ENCODE data around the gene GLP1R. TPM values are rescaled to one million over a fixed set of nuclear protein-coding genes. Genes with fewer than 3 reads are reported as not detected.

The GLP1R gene
- total and polyA plus RNA-seq, 8 donors: 0.26 to 0.85 (median 0.67) TPM; not detected in 1

DNA sequence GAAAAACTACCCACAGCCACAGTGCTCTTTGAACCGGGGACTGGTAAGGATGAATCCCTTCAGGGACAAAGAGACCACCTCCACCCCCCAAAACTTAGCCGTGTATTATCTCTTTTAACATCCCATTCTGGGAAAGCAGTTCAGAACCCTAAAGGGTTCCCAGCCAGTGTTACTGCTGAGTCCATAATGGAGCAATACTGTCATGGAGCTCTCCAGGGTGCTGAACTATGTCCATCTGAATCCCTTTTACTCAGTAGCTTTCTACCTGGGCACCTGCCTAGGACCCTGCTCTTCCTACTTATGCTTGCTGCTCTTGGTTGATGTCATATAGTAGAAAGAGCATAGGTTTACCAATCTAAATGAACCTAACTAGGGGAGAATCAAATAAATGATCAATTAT lies 88.7 kb downstream of the GLP1R start:
- Histone ChIP-seq H3K27me3 (no peaks in the 10 kb centered on the region), H3K36me3 (no peaks in the 10 kb centered on the region), H3K4me3 (no peak overlapping the region), H3K4me1 (no peaks in the 10 kb centered on the region), H3K27ac (no peak overlapping the region), H3K9me3 (peaks cover 0 to 6% of the 10 kb centered on the region in 2 donors)
- TF ChIP-seq, protein P1, sequence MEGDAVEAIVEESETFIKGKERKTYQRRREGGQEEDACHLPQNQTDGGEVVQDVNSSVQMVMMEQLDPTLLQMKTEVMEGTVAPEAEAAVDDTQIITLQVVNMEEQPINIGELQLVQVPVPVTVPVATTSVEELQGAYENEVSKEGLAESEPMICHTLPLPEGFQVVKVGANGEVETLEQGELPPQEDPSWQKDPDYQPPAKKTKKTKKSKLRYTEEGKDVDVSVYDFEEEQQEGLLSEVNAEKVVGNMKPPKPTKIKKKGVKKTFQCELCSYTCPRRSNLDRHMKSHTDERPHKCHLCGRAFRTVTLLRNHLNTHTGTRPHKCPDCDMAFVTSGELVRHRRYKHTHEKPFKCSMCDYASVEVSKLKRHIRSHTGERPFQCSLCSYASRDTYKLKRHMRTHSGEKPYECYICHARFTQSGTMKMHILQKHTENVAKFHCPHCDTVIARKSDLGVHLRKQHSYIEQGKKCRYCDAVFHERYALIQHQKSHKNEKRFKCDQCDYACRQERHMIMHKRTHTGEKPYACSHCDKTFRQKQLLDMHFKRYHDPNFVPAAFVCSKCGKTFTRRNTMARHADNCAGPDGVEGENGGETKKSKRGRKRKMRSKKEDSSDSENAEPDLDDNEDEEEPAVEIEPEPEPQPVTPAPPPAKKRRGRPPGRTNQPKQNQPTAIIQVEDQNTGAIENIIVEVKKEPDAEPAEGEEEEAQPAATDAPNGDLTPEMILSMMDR (IDR thresholded peaks at IDR 0.05): no peak
- intact Hi-C loops (cut with DNase I): no loop called here
- DNase-seq: peak in 3 of 4 donors; percentile 32 to 76 (median 54)
- ATAC-seq: peak; percentile 76

Other genes starting within 250 kb of the GLP1R start
- 10 to 100 TPM; 15.4 TPM for gene SAYSD1, start 66.4 kb downstream of the GLP1R start, total RNA-seq
- 10 to 100 TPM; 20.6 to 24.0 (median 22.5) TPM for gene SAYSD1, start 66.4 kb downstream of the GLP1R start, polyA plus RNA-seq (ENCODE audit: insufficient read length in 6 of 6)
- gene KCNK5, start 180.7 kb downstream of the GLP1R start, total RNA-seq: 10 to 100 TPM; 12.6 to 14.5 TPM
- 10 to 100 TPM; 22.3 to 26.4 (median 24.5) TPM for gene KCNK5, start 180.7 kb downstream of the GLP1R start, polyA plus RNA-seq (ENCODE audit: insufficient read length in 6 of 6)